ENCODE measurements around the gene TIE1. TPM values are rescaled to one million over a fixed set of nuclear protein-coding genes. Genes with fewer than 3 reads are reported as not detected.

Gene TIE1
- total RNA-seq, 4 donors from 2014 or later, result 30.6 to 65.1 (median 47.7) TPM

GRCh38 chr1:43266881-43267280, 33.9 kb upstream of the TIE1 start:
- Histone ChIP-seq H3K27ac (peak overlapping the region; percentile 55 to 89 (median 65)), H3K36me3 (no peaks in the 10 kb centered on the region), H3K4me3 (replicated peaks in 1 of 3) (no peak overlapping the region), H3K9me3 (no peaks in the 10 kb centered on the region), H3K27me3 (no peaks in the 10 kb centered on the region), H3K4me1 (peaks cover 53 to 54% of the 10 kb centered on the region in 2 donors)
- DNase-seq, result no peak
- intact Hi-C loops (cut with DNase I), result no loop called here
- WGBS, 2 donors, result 92 to 100% methylated on average over 1 of the region's 1 CpG
- TF ChIP-seq CTCF (IDR thresholded peaks at IDR 0.05), result no peak
- TF ChIP-seq POLR2A (IDR thresholded peaks at IDR 0.05), result no peak

DNA sequence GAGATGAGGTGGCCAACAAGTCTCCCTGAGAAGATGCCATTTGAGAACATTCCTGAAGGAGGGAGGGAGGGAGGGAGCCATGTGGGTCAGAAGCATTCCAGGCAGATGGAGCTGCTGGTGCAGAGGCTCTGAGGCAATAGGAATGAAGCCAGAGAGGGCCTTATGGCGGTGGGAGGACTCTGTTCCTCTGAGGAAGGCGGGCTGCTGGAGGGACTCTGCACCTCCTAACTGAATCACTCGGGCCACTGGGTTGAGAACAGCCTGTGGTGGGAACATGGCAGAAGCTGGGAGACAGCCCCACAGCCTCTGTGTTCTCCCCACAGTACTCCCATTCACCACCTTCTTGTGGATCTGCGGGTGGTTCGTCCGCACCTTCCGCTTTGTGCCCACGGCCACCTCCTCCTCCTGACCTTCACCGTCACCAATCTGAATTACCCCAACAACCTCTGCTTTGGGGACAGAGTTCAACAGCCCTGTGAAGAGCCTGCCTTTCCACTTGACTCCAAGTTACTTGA, 33.4 kb upstream of the TIE1 start:
- Histone ChIP-seq H3K27ac (peak overlapping the region; percentile 55 to 89 (median 65)), H3K4me1 (peaks cover 53 to 55% of the 10 kb centered on the region in 2 donors), H3K4me3 (replicated peaks in 1 of 3) (no peak overlapping the region), H3K9me3 (no peaks in the 10 kb centered on the region), H3K36me3 (no peaks in the 10 kb centered on the region), H3K27me3 (no peaks in the 10 kb centered on the region)
- WGBS, 2 donors, result 78 to 79% methylated on average over 9 of the region's 9 CpGs
- DNase-seq, result peak; percentile 41 to 43
- intact Hi-C loops (cut with DNase I), result no loop called here
- no peak for TF ChIP-seq POLR2A (IDR thresholded peaks at IDR 0.05)
- TF ChIP-seq CTCF (IDR thresholded peaks at IDR 0.05), result no peak

DNA sequence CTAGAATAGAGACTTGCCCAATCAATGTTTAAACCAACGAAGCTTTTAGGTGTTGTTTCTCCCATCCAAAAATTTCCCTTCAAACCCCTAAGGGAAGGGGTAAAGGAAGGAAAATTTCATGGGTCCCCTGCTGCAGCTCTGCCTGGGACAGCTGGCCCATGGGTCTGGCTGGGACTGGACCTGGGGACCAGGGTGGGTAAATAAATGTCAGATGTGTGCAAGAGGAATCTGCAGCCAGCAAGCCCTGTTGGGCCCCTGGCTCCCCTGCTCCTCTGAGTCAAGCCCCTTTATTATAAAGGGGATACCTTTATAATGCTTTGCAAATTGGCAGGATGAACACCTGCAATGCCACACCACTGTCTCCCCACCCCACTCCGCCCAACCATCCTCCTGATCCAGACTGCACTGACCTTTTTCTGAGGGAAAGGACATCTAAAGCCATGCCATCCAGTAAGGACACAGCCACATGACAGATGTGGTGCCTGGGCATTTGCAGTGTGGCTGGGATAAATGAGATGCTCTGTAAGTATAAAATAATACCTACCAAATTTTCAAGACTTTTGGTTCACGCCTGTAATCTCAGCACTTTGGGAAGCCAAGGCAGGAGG, 32.9 kb upstream of the TIE1 start:
- peak overlapping the region; percentile 55 to 89 (median 65) for H3K27ac ChIP-seq
- peaks cover 0 to 2% of the 10 kb centered on the region in 2 donors for H3K36me3 ChIP-seq
- TF ChIP-seq POLR2A (IDR thresholded peaks at IDR 0.05), result no peak
- TF ChIP-seq CTCF (IDR thresholded peaks at IDR 0.05), result no peak
- H3K27me3 ChIP-seq, result no peaks in the 10 kb centered on the region
- H3K4me1 ChIP-seq, result peaks cover 48 to 55% of the 10 kb centered on the region in 2 donors
- H3K4me3 ChIP-seq (replicated peaks in 1 of 3), result no peak overlapping the region
- intact Hi-C loops (cut with DNase I), result no loop called here
- 70 to 76% methylated on average over 3 of the region's 3 CpGs for WGBS, 2 donors
- DNase-seq, result no peak
- H3K9me3 ChIP-seq, result no peaks in the 10 kb centered on the region

DNA sequence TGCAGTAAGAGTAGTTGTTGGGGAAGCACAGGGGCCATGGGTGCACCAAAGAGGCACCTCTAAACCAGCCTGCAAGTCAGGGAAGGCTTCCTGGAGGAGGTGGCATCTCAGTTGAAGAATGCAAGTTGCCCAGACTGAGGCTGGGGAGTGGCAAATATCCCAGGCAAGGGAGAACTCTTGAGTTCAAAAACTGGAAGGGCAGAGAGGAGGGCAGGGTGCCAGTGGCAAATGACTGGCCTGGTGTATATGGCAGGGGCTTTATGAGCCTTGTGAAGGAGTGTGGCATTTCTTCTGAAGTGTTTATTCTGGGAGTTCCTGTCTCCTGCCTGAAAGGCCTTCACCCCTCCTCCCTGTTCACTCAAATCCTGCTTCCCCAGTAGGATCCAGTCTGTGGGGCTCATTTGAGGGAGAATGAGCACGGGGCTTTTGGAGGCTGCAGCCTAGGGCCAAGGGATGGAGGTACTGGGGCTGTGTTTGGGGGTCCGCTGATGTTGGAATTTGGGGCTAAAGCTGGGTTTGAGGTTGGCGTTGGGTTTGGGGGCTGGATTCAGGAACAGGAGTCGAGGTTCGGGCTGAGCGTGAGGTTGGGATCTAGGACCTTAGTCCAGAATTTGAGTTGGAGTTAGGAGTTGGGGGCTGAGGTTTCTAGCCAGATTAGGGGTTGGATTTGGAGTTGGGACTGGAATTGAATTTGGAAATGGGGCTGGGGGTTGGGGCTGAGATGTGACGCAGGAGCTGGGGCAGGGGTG, 31.0 kb upstream of the TIE1 start, which contains the start of gene TMEM125:
TMEM125 (plus strand) TSS at position 357 of the 749 bp plus-strand sequence. CDS start 2,740 bp downstream, outside the sequence.
- peaks cover 0 to 4% of the 10 kb centered on the region in 2 donors for H3K36me3 ChIP-seq
- 63 to 70% methylated on average over 7 of the region's 7 CpGs for WGBS, 2 donors
- no peaks in the 10 kb centered on the region for H3K9me3 ChIP-seq
- TF ChIP-seq POLR2A (IDR thresholded peaks at IDR 0.05), result peak in 1 of 2 donors; percentile 17
- TF ChIP-seq CTCF (IDR thresholded peaks at IDR 0.05), result no peak
- H3K27ac ChIP-seq, result peak within 1 kb of the TSS; percentile 88 to 96 (median 93)
- H3K4me3 ChIP-seq (replicated peaks in 1 of 3), result peak within 1 kb of the TSS in 2 of 3 donors; percentile 19 to 40
- intact Hi-C loops (cut with DNase I), result no loop called here
- no peaks in the 10 kb centered on the region for H3K27me3 ChIP-seq
- peaks cover 47 to 64% of the 10 kb centered on the region in 2 donors for H3K4me1 ChIP-seq
- DNase-seq, result peak; percentile 83 to 89
